D341Med (cell line): ENCODE results near the gene BRICD5.
A peak's percentile ranks its signal among the peaks of the same experiment; 100 is the strongest.
"Not testable (repeated sequence)": the region's sequence is repeated elsewhere in the genome, so short reads cannot be mapped to it uniquely, and the experiment has no call there.

ENCODE experiments used
- DNase-seq: peaks from one replicate; pipeline ENCODE4 v3.0.0; 2012; ENCODE audit warnings: low spot score

BRICD5 gene

GRCh38 chr16:2223221-2223941, 12.7 kb upstream of the BRICD5 start, which contains the start of gene E4F1:
Gene E4F1 (plus strand): TSS chr16:2223591. CDS start chr16:2223614, 23 bp downstream.
- peak; percentile 98 for DNase-seq

GRCh38 chr16:2216330-2216729, 5.7 kb upstream of the BRICD5 start:
- no peak for DNase-seq

- DNase-seq = peak; percentile 99
Observed at GRCh38 chr16:2214719-2214968, 4.0 kb upstream of the BRICD5 start, which contains the start of gene PGP. Gene PGP (minus strand): TSS chr16:2214840. CDS start chr16:2214777, 63 bp downstream.

- DNase-seq = no peak
Observed at GRCh38 chr16:2213817-2214718, 3.4 kb upstream of the BRICD5 start.

GRCh38 chr16:2212362-2213324, 2.0 kb upstream of the BRICD5 start:
- no peak for DNase-seq

- no peak for DNase-seq
Observed at GRCh38 chr16:2211923-2212347, 1.3 kb upstream of the BRICD5 start.

- no peak for DNase-seq
Observed at GRCh38 chr16:2210009-2210332, 692 bp downstream of the BRICD5 start.

- no peak for DNase-seq
Observed at GRCh38 chr16:2209258-2210008, 1.2 kb downstream of the BRICD5 start.

GRCh38 chr16:2208772-2209171, 1.9 kb downstream of the BRICD5 start:
- DNase-seq = no peak

- no peak for DNase-seq
Observed at GRCh38 chr16:2208308-2208707, 2.4 kb downstream of the BRICD5 start.

GRCh38 chr16:2207872-2208271, 2.8 kb downstream of the BRICD5 start:
- no peak for DNase-seq

- no peak for DNase-seq
Observed at GRCh38 chr16:2206780-2207433, 3.8 kb downstream of the BRICD5 start.

- no peak for DNase-seq
Observed at GRCh38 chr16:2206420-2206779, 4.3 kb downstream of the BRICD5 start.

GRCh38 chr16:2205967-2206313, 4.7 kb downstream of the BRICD5 start:
- DNase-seq = no peak

- DNase-seq = peak; percentile 99
Observed at GRCh38 chr16:2205104-2205966, 5.3 kb downstream of the BRICD5 start, which contains the start of gene MLST8. Gene MLST8 (plus strand): TSS chr16:2205454. CDS start chr16:2206086, 632 bp downstream.

GRCh38 chr16:2204416-2205103, 6.1 kb downstream of the BRICD5 start:
- DNase-seq = no peak

- DNase-seq = not testable (repeated sequence)
Observed at GRCh38 chr16:2203119-2203688, 7.5 kb downstream of the BRICD5 start.

- DNase-seq = no peak
Observed at GRCh38 chr16:2200313-2200712, 10.3 kb downstream of the BRICD5 start.

- no peak for DNase-seq
Observed at GRCh38 chr16:2199621-2200139, 11.0 kb downstream of the BRICD5 start.
